ENCODE data around the gene GGACT.

- no peak for TF ChIP-seq GATA2 (IDR thresholded peaks at IDR 0.05; ENCODE audit: low read depth, low read length)
- no peak for TF ChIP-seq GATA3 (IDR thresholded peaks at IDR 0.05; ENCODE audit: low read depth, low read length)
Measured at GRCh38 chr13:100547791-100548201, 40.8 kb downstream of the GGACT start.
